LNCaP clone FGC (cell line): ENCODE measurements around the gene BET1.

Experiments
- DNase-seq: peaks from one replicate; pipeline ENCODE4 v3.0.0-alpha.2; 2011; ENCODE audit warnings: low read depth
- H3K4me3 ChIP-seq: 2 replicates; pipeline ENCODE4 v1.5.1; 2011; ENCODE audit warnings: mild to moderate bottlenecking, low read depth, low read length, control low read depth
- CTCF ChIP-seq: IDR thresholded peaks from 2 replicates; pipeline ENCODE4 v1.5.1; 2012; ENCODE audit warnings: mild to moderate bottlenecking; ENCODE audit not compliant: control insufficient read depth, insufficient read depth; ENCODE audit errors: extremely low read depth

Gene BET1

GRCh38 chr7:93964262-93964661 is 39.9 kb downstream of the BET1 start:
- no peak for DNase-seq
- TF ChIP-seq CTCF = no peak
- H3K4me3 ChIP-seq = no peak overlapping the region

GRCh38 chr7:93960986-93961385 is 43.2 kb downstream of the BET1 start:
- DNase-seq = no peak
- H3K4me3 ChIP-seq = no peak overlapping the region
- TF ChIP-seq CTCF = no peak

GRCh38 chr7:93958651-93959050 is 45.5 kb downstream of the BET1 start:
- no peak for TF ChIP-seq CTCF

GRCh38 chr7:93958216-93958615 is 45.9 kb downstream of the BET1 start:
- H3K4me3 ChIP-seq = no peak overlapping the region
- no peak for TF ChIP-seq CTCF
- DNase-seq = no peak

More at GRCh38 chr7:93958651-93959050, 45.5 kb downstream of the BET1 start:
- DNase-seq = no peak
- no peak overlapping the region for H3K4me3 ChIP-seq

- DNase-seq = no peak
- no peak for TF ChIP-seq CTCF
- H3K4me3 ChIP-seq = no peak overlapping the region
These were observed 46.4 kb downstream of the BET1 start for GRCh38 chr7:93957767-93958166.

- TF ChIP-seq CTCF = no peak
- DNase-seq = no peak
- H3K4me3 ChIP-seq = no peak overlapping the region
These were observed 48.9 kb downstream of the BET1 start for GRCh38 chr7:93955304-93955703.

GRCh38 chr7:93949423-93949822 is 54.7 kb downstream of the BET1 start:
- DNase-seq = no peak
- no peak overlapping the region for H3K4me3 ChIP-seq
- no peak for TF ChIP-seq CTCF
